UCSD-AML1 (cell line): ENCODE data around the gene EPN2.

ENCODE experiments used
- DNase-seq: peaks from one replicate; lab custom pipeline; 2025; ENCODE audit not compliant: unreplicated experiment; lab: John Stamatoyannopoulos, UW

The EPN2 gene

GRCh38 chr17:19238167-19238505 is 970 bp downstream of the EPN2 start:
- no peak for DNase-seq

DNA sequence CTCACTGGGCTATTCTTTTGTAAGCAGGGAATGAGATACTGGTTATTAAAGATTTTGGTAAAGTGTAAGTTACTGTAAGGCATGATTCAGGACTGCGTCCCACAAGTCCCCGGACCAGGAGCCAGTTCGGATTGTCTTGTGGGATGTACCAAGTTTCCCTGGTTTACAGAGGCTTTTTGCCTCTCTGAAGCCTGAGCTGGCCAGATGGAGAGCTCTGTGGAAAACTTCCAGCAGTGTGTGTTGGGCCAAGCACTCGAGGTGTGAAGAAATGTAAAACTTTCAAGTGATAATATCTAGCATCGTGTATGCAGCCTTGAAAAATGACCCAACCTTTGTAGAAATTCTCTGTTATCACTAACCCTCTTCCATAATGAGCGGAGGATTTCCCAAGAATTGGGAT is 2.4 kb downstream of the EPN2 start:
- DNase-seq = no peak

DNA sequence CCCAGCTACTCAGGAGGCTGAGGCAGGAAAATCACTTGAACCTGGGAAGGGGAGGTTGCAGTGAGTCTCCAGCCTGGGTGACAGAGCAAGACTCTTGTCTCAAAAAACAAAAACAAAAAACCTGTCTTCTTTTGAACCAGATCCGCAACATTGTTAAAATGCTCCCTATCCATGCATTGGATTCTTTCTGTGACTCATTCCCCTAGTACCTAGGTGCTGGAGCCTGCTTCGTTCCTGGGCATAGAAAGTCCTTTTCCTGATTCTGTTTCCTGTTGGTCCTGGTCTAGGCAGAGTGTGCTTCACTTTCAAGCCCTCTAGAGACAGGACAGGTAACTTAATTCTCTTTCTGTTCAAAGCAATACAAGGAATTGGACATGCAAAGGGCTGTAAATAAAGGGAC is 5.2 kb downstream of the EPN2 start:
- DNase-seq = no peak

DNA sequence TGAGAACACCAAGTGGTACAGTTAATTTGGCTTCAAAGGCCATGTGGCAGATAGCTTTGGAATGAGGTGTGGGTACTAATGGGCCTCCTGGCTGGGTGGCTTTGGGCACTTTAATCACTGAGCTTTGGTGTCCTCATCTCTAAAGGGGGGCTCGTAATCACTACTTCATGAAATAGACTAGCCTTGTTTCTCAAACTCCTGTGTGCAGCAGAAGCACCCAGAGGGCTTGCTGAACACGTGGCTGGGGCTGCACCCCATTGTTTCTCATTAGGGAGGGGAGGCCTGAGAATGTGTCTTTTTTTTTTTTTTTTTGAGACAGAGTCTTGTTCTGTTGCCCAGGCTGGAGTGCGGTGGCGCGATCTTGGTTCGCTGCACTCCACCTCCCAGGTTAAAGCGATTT is 5.8 kb downstream of the EPN2 start:
- DNase-seq = no peak

- DNase-seq = no peak
Observed at GRCh38 chr17:19243838-19244237, 6.7 kb downstream of the EPN2 start.

DNA sequence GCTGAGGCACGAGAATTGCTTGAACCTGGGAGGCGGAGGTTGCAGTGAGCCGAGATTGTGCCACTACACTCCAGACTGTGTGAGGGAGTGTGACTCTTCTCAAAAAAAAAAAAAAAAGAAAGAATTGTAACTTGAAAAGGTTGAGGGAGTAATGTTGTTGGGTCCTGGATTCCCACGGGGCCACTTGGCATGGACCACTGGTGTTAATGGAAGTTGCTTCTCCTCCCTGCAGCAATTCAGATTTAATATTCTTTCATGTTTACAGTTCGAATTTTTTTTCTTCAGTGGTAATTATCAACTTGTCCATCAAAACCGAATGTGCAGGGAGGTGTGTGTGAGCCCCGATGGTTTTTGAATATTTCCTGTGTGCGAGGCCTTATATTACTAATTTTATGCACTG is 7.2 kb downstream of the EPN2 start:
- no peak for DNase-seq

DNA sequence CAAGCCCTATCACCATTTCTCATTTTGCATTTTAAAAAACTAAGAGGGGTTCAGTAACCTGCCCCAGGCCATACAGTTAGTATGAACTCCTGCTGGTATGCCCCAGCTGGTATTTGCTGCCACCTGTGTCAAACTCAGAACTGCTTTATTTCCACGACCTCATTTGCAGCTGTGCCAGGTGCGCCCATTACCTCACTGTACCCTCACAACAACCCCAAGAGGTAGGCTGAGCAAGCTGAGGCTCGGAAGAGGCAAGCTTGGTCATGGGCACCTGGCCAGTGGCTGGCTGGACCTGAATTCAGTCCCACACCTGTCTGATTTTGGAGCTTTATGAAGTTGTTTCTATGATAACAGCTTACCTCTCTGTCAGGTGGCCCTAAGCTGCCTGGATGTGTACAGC is 7.6 kb downstream of the EPN2 start:
- no peak for DNase-seq

GRCh38 chr17:19247473-19247872 is 10.3 kb downstream of the EPN2 start:
- DNase-seq = no peak

GRCh38 chr17:19248151-19248927 is 11.2 kb downstream of the EPN2 start:
- DNase-seq = no peak

GRCh38 chr17:19248928-19249574 is 11.9 kb downstream of the EPN2 start:
- DNase-seq = no peak

GRCh38 chr17:19249681-19250080 is 12.5 kb downstream of the EPN2 start:
- no peak for DNase-seq

DNA sequence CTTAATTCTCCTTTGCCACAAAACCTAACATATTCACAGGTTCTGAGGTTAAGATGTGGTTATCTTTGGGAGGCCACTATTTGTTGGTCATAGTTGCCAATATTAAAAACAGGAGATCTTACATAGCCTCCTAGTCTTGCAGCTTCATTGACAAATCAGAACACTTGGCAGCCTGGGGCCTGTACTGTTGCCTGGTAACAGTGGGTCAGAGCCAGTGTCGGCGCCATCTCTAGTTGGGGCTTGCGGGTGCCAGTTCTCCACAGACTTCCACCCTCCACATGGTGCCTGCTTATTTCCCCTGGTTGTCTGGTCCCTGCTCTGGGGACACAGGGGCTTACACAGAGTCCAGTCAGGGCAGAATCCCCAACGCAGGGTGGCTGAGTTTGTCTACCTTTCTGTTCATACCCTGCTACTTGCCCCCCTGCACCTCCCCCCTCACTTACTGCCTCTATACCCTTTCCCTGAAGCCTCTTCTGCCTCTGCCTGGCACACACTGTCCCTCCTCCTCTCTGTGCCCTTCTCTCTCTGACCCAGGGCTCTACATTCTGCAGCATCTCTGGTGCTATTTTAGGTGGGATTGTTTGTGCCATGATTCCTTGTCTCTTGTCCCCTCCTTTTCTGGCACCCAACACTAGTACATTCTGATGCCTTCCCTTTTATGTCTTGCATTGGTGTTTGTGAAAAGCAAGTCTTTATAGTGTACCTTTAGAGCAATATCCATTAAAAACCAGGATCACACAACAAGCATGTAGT is 13.4 kb downstream of the EPN2 start:
- no peak for DNase-seq

DNA sequence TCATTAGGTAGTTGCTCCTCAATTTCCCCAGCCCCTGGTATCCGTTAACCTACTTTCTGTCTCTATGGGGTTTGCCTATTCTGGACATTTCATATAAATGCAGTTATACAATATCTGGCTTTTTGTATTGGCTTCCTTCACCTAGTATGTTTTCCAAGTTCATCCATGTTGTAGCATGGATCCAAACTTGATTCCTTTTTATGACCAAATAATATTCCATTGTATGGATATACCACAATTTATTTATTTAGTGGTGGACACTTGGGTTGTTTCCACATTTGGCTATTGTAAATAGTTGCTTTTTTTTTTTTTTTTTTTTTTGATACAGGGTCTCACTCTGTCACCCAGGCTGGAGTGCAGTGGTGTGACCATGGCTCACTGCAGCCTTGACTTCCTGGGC is 15.9 kb downstream of the EPN2 start:
- DNase-seq = no peak

DNA sequence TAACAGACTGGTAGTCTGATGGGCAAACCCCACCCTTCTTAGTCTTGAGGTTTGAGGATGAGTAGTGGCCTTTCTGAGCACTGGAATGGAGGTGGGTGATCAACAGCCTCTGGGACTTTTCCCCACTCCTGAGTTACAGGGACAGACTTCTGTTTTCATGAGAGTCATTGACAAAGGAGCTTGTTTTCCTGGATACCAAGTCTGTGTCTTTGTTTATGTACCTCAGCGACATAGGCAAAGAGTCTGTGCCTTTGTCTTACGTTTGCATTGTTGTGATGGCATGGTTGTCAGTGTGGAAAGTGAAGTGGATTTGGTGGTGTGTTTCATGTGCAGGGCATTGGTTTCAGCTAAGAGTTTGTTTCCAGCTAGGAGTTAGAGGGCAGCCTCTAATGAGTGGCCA is 17.5 kb downstream of the EPN2 start:
- no peak for DNase-seq

GRCh38 chr17:19255279-19255678 is 18.1 kb downstream of the EPN2 start:
- DNase-seq = no peak

GRCh38 chr17:19258371-19258770 is 21.2 kb downstream of the EPN2 start:
- no peak for DNase-seq

DNA sequence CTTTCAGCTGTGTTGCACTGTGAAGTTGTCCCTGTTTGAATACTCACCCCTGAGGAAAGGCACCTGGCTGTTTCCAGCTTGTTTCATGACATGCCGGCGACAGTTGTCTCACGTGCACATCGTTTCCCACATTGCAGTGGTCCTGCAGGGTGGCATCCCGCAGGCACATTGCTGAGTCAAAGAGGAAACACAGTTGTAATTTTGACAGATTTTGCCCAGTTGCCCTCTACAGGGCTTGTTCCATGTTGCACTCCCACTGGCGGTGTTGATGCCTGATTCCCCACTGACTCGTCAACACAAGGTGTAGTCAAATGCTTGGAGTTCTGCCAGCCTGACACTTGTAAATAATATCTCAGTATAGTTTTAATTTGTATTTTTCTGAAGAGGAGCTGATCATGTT is 23.8 kb downstream of the EPN2 start:
- no peak for DNase-seq

DNA sequence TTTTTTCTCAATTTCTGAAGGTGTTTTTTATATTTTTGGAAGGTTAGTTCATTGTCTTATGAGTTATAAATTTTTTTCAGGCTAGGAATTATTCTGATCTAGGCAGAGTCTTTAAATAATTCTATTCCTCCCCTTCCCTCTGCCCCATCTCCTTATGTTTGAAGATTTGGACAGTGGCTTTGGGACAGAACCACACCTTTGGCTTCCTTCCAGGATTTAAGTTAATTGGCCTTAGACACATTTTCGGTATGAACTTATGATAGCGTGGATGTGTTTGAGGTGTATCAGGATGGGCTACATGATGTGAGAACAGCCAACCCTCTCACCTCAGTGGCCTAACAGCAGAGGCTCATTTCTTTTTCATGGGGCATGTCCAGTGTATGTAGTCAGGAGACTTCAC is 24.3 kb downstream of the EPN2 start:
- no peak for DNase-seq

DNA sequence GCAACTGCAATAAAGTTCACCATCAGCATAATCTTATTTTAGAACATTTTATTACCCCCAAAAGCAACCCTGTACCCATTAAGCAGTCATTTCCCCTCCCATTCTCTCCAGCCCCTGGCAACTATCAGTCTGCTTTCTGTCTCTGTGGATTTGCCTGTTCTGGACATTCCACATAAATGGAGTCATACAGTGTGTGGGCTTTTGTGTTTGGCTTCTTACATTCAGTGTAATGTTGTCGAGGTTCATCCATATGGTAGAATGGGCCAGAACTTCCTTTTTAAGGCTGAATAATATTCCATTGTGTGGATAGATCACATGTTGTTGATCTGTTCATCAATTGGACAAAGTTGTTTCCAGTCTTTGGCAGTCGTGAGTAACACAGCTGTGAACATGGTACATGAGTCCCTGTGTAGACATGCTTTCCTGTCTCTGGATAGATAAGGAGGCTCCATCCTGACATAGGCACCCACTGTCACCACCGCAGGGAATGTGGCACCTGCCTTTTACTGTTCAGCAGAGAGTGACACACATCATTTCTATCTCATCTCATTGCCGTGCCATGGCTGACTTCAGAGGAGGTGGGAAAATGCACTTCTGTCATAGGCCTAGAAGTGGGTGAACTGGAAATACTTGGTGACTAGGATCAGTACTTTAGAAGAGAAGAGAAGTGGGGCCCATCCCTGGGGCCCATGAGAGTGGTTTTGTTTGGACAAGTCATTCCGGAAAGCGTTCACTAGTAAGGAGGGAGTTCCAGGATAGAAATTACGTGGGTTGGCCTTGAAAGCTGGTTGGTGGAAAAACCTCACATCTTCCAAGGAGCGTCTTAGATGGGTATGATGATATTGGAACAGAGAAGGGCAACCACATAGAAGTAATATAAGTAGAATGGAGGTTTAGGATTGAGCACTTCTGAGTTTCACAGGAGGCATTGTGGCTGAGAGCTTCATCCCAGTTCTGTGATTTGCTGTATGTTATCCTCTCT is 25.8 kb downstream of the EPN2 start:
- DNase-seq = no peak

GRCh38 chr17:19263641-19264051 is 26.5 kb downstream of the EPN2 start:
- no peak for DNase-seq

GRCh38 chr17:19264268-19264667 is 27.1 kb downstream of the EPN2 start:
- no peak for DNase-seq
